GM19467 (cell line): ENCODE data around the gene NT5DC1.
"Not testable (repeated sequence)": the region's sequence is repeated elsewhere in the genome, so short reads cannot be mapped to it uniquely, and the experiment has no call there.

Experiments used
- ATAC-seq: cut with Tn5 transposase; IDR thresholded peaks from one replicate; pipeline ENCODE4 v1.9.1; 2021; ENCODE audit warnings: mild to moderate bottlenecking, moderate library complexity; ENCODE audit not compliant: unreplicated experiment

The NT5DC1 gene

GRCh38 chr6:116088946-116089345 is 11.7 kb upstream of the NT5DC1 start:
- ATAC-seq, result no peak

GRCh38 chr6:116090251-116090650 is 10.4 kb upstream of the NT5DC1 start:
- ATAC-seq, result peak; percentile 52

GRCh38 chr6:116094041-116094440 is 6.6 kb upstream of the NT5DC1 start:
- ATAC-seq, result no peak

GRCh38 chr6:116096048-116096759 is 4.4 kb upstream of the NT5DC1 start:
- ATAC-seq, result not testable (repeated sequence)

- no peak for ATAC-seq
These were observed 3.5 kb upstream of the NT5DC1 start for GRCh38 chr6:116096979-116097816.

- no peak for ATAC-seq
These were observed 1.6 kb upstream of the NT5DC1 start for GRCh38 chr6:116099036-116099435.

DNA sequence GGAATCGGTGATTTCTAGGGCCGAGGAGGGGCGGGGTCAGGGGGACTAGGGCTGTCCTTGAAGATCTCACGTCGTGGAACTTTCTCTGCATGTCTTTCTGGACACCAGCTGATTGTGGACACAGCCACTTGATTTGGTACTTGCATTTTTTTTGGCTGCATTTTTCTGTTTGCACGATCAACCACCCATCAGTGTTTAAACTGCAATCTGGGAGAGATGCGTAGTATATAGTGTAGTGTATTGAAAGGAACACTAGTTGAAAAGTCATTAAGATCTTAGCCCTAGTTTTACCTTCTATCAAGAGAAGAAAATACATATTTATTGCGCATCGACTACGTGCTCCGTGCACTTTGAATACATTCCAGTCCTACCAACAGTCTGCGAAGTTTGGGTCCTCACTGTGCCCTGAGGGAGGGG is 657 bp downstream of the NT5DC1 start:
- ATAC-seq, result no peak

GRCh38 chr6:116101790-116102189 is 1.1 kb downstream of the NT5DC1 start:
- ATAC-seq, result no peak

- ATAC-seq, result no peak
These were observed 2.2 kb downstream of the NT5DC1 start for GRCh38 chr6:116102873-116103272.

GRCh38 chr6:116104636-116105035 is 4.0 kb downstream of the NT5DC1 start:
- no peak for ATAC-seq

DNA sequence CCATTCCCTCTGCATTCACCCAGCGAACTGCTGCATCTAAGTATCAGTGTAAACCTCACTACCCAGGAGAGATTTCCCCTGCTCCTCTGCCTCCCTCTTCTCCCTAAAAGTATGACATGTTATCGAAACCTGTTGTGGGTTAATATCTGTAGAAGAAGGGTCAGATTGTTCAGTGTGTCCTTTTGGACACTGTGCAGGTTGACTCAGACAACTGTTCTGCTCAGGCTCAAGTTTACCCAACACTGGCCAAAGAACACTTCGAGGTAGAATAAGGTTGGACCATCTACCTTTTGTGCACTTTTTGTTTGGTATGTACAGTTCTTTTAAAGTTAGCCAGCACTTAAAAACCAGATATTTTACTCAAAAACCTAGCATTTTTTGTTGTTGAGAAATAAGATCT is 4.6 kb downstream of the NT5DC1 start:
- ATAC-seq, result no peak

DNA sequence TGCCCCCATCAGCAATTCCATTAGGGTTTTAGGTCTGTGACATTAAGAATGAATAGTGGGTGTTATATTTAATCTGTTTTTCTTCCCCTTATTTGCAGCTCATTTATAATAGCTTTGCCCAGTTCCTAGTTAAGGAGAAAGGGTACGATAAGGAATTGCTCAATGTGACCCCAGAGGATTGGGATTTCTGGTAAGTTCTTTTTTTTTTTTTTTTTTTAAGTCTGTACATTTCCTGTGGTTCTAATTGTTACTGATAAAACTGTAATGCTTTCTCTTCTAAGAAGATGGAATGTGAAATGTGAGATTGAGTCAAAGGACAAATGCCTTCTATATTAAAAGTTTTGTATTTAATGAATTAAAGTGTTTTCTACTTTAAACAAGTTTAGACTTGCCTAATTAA is 5.5 kb downstream of the NT5DC1 start:
- ATAC-seq, result no peak

- no peak for ATAC-seq
These were observed 8.2 kb downstream of the NT5DC1 start for GRCh38 chr6:116108836-116109235.

GRCh38 chr6:116111552-116112528 is 11.2 kb downstream of the NT5DC1 start:
- ATAC-seq, result no peak

GRCh38 chr6:116113386-116113785 is 12.7 kb downstream of the NT5DC1 start:
- ATAC-seq, result no peak

GRCh38 chr6:116115781-116116180 is 15.1 kb downstream of the NT5DC1 start:
- ATAC-seq, result no peak

GRCh38 chr6:116118608-116119007 is 18.0 kb downstream of the NT5DC1 start:
- no peak for ATAC-seq

- ATAC-seq, result no peak
These were observed 19.8 kb downstream of the NT5DC1 start for GRCh38 chr6:116120430-116120829.

- no peak for ATAC-seq
These were observed 25.4 kb downstream of the NT5DC1 start, which contains the start of gene COL10A1 for GRCh38 chr6:116126032-116126431. Gene COL10A1, minus strand, starts transcription at chr6:116126132. Its CDS starts 640 bp downstream, at chr6:116125492.

GRCh38 chr6:116127771-116128493 is 27.3 kb downstream of the NT5DC1 start:
- ATAC-seq, result no peak
